Esophagus (tissue), 2 donors: ENCODE measurements around the gene SGSH. TPM values are rescaled to one million over a fixed set of nuclear protein-coding genes. Genes with fewer than 3 reads are reported as not detected.
A peak's percentile ranks its signal among the peaks of the same experiment; 100 is the strongest.
"Not testable (repeated sequence)": the region's sequence is repeated elsewhere in the genome, so short reads cannot be mapped to it uniquely, and the experiment has no call there.

Experiments
- H3K27ac ChIP-seq, 2 donors: one replicate each; pipeline ENCODE4 v1.5.1; 2013; ENCODE audit warnings: low read depth in 2 of 2, mild to moderate bottlenecking in 2 of 2, inconsistent platforms in 1 of 2, low read length in 1 of 2, moderate library complexity in 1 of 2
- H3K27me3 ChIP-seq, 2 donors: one replicate each; pipeline ENCODE4 v1.6.1; 2013; ENCODE audit warnings: low read length in 2 of 2, control low read depth in 1 of 2, mild to moderate bottlenecking in 1 of 2; ENCODE audit not compliant: insufficient read depth in 2 of 2, control insufficient read depth in 1 of 2
- H3K36me3 ChIP-seq, 2 donors: one replicate each; pipeline ENCODE4 v1.6.1; 2013; ENCODE audit warnings: low read length in 1 of 2; ENCODE audit not compliant: control insufficient read depth in 2 of 2, insufficient read depth in 2 of 2
- H3K4me1 ChIP-seq, 2 donors: one replicate each; pipeline ENCODE4 v1.6.1; 2013; ENCODE audit warnings: low read length in 1 of 2; ENCODE audit not compliant: control insufficient read depth in 2 of 2, insufficient read depth in 2 of 2
- H3K4me3 ChIP-seq, 2 donors: one replicate each; pipeline ENCODE4 v1.5.1; 2013; ENCODE audit warnings: low read length in 2 of 2, mild to moderate bottlenecking in 2 of 2, low read depth in 1 of 2, moderate library complexity in 1 of 2
- H3K9me3 ChIP-seq, 2 donors: one replicate each; pipeline ENCODE4 v1.6.1; 2013; ENCODE audit warnings: mild to moderate bottlenecking in 2 of 2, low read depth in 1 of 2, low read length in 1 of 2, moderate library complexity in 1 of 2; ENCODE audit not compliant: control insufficient read depth in 2 of 2, insufficient read depth in 1 of 2
- WGBS, 2 donors: extraction: QIAGEN DNeasy Blood & Tissue Kit; methylation state at CpG; one replicate each; pipeline ENCODE4 v1.1.7; 2013; 5-methylcytosine and 5-hydroxymethylcytosine counted together
- polyA plus RNA-seq, 2 donors: library from polyadenylated mRNA; stranded (reverse); fragments of 200-250 nt; gene quantifications; one replicate each; pipeline ENCODE4 v1.2.3, GENCODE V29; 2013
- donor health status: healthy with polysubstance abuse.
- donor health status: Bipolar disorder and iron deficiency.

The SGSH gene
- polyA plus RNA-seq, 2 donors, result 16.5 to 20.4 TPM

DNA sequence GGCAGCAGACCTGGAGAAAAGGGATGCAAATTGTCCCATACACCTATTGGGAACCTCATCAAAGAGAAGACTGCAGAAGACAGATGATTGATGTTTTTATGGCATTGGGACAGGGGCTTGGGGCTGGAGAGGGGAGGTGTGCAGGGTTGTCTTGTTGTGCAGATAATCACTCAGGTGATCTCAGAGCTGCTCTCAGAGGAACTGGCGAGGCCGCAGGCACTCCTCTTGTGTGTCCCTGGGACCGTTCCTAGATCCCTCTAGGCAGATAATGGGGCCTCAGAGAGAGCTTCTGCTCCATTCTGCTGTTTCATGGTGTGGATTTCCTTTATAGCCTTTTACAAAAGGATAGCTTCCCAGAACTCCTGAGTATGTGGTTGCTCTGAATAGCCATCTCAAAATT, 42.2 kb upstream of the SGSH start:
- Histone ChIP-seq H3K4me1 (peaks cover 4 to 15% of the 10 kb centered on the region in 2 donors), H3K27ac (peak overlapping the region; percentile 23 to 99), H3K27me3 (no peaks in the 10 kb centered on the region), H3K36me3 (no peaks in the 10 kb centered on the region), H3K9me3 (no peaks in the 10 kb centered on the region), H3K4me3 (no peak overlapping the region)
- 49 to 50% methylated on average over 3 of the region's 3 CpGs for WGBS, 2 donors

DNA sequence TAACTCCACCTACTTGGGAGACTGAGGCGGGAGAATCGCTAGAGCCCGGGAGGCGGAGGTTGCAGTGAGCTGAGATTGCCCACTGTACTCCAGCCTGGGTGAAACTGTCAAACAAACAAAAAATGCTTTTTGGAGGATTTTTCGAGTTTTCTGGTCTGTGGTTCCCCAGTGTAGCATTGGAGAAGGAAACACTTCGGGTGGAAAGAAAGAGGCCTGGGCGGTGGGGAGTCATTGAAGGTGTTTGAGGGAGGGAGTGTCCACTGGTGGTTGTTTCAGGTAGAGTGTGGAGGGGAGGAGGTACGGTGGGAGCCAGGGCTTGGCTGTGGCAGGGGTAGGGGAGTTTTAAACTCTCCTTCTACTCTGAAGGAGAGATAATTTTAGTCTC, 41.8 kb upstream of the SGSH start:
- peaks cover 4 to 15% of the 10 kb centered on the region in 2 donors for H3K4me1 ChIP-seq
- H3K9me3 ChIP-seq, result no peaks in the 10 kb centered on the region
- H3K27ac ChIP-seq, result peak overlapping the region; percentile 98 to 99
- H3K27me3 ChIP-seq, result no peaks in the 10 kb centered on the region
- WGBS, 2 donors, result 32 to 44% methylated on average over 8 of the region's 8 CpGs
- no peaks in the 10 kb centered on the region for H3K36me3 ChIP-seq
- H3K4me3 ChIP-seq, result peak overlapping the region; percentile 84 to 98

DNA sequence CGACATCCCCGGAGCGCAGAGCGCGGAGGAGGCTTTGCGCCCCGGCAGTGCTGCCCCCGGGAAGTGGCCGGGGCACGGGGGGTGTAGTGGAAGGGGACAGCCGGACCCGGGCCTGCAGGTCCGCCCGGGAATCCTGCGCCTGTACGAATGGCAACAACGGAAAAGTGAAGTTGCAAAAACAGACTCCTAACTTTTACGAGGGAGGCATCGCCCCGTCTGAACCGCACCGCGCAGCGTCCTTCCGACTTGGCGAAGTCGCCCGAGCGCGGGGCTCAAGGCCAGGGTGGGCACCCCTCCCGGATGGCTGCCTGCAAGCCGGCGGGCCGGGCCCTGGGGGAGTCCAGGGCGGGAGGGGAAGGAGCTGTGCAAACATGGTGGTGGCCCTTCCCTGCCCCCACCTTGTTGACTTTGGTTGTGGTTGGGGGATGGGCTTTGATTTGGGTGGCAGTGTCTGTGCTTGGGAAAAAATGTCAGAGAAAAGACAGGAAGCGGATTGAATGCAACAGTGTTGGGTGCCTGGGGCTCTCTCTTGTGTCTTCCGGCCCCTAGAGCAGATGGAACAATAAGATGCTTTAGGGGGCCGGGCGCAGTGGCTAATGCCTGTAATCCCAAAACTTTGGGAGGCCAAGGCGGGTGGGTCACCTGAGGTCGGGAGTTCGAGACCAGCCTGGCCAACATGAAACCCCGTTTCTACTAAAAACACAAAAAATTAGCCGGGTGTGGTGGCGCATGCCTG, 41.2 kb upstream of the SGSH start:
- 1 to 3% methylated on average over 35 to 45 of the region's 45 CpGs for WGBS, 2 donors
- peaks cover 4 to 15% of the 10 kb centered on the region in 2 donors for H3K4me1 ChIP-seq

DNA sequence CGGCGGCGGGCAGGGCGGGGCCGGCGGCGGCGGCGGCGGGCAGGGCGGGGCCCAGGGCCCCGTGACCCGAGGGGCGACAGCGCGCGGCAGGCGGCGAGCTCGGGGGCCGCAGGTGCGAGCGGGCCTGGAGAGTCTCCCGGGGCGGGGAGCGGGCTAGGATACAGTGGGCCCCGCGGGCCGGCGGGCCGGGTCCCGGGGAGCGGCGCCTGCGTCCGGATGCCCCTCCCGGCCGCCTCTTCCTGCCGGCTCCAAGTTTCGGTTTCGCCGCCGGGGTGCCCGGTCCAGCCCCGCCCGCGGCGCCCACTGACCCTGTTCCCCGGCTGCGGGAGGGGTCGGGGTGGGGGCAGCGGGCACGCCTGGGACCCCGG, 40.6 kb upstream of the SGSH start, which contains the start of gene RNF213:
TSS of gene RNF213 (plus strand) at position 62 of the 368 bp plus-strand sequence. CDS start 2,830 bp downstream, outside the sequence.
- Histone ChIP-seq H3K27me3 (no peaks in the 10 kb centered on the region), H3K4me1 (peaks cover 4 to 15% of the 10 kb centered on the region in 2 donors), H3K9me3 (no peaks in the 10 kb centered on the region), H3K4me3 (peak within 1 kb of the TSS; percentile 84 to 98), H3K36me3 (no peaks in the 10 kb centered on the region), H3K27ac (peak within 1 kb of the TSS; percentile 98 to 99)
- WGBS, 2 donors, result 1% methylated on average over 23 to 52 of the region's 54 CpGs

More for the DNA sequence above, 41.2 kb upstream of the SGSH start:
- peak overlapping the region; percentile 84 to 98 for H3K4me3 ChIP-seq
- no peaks in the 10 kb centered on the region for H3K27me3 ChIP-seq
- H3K9me3 ChIP-seq, result no peaks in the 10 kb centered on the region
- peak overlapping the region; percentile 98 to 99 for H3K27ac ChIP-seq
- no peaks in the 10 kb centered on the region for H3K36me3 ChIP-seq

DNA sequence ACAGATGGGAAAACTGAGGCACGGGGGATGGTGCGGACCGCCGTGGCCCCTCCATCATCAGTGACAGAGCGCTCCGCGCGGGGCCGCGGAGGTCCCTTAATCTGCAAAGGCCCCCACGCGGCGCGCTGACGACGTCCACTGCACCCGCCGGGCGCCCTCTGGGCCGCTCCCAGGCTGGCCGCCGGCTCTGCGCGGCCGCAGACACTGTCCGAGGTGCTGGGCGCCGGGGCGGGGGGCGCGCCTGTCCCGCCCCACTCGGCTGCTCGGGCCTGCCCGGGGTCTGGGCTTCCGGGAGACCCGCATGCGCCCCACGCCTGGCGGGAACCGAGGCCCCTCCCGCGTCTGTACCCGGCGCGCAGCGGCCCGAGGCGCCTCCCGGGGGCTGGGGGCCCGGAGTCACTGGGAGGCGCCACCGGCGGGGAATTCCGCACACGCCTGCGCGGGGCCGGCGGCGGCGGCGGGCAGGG, 40.0 kb upstream of the SGSH start:
- Histone ChIP-seq H3K27me3 (no peaks in the 10 kb centered on the region), H3K9me3 (no peaks in the 10 kb centered on the region), H3K4me3 (peak overlapping the region; percentile 57 to 64), H3K27ac (peak overlapping the region; percentile 85 to 89), H3K4me1 (peaks cover 4 to 15% of the 10 kb centered on the region in 2 donors), H3K36me3 (no peaks in the 10 kb centered on the region)
- WGBS, 2 donors, result 1% methylated on average over 42 to 63 of the region's 63 CpGs

DNA sequence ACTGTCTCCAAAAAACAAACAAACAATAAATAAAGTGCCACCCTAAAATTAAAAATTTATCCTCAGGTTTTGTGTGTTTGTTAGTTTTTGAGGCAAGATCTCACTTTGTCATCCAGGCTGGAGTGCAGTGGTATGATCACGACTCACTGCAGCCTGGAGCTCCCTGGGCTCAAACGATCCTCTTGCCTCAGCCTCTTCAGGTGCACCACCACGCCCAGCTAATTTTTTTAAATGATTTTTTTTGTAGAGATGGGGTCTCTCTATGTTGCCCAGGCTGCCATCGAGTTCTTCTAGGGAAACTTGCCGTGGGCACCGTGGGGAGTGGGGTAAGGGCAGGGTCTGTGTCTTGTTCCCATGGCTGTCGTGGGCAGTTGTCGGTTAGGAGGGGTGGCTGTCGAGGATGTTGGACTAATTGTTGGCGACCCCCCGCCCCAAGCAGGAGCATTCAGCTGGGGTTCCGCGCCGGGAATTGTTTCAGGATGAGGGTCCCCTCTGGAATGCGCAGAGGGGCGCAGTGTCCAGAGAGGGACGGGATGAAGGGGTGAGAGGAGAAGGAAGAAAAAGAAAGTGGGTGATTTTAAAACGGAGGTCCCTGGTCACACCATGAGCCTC, 39.4 kb upstream of the SGSH start:
- Histone ChIP-seq H3K9me3 (no peaks in the 10 kb centered on the region), H3K4me3 (peak overlapping the region; percentile 57 to 64), H3K27ac (peak overlapping the region; percentile 85 to 89), H3K4me1 (peaks cover 4 to 13% of the 10 kb centered on the region in 2 donors), H3K36me3 (no peaks in the 10 kb centered on the region), H3K27me3 (no peaks in the 10 kb centered on the region)
- 46 to 48% methylated on average over 18 of the region's 18 CpGs for WGBS, 2 donors

DNA sequence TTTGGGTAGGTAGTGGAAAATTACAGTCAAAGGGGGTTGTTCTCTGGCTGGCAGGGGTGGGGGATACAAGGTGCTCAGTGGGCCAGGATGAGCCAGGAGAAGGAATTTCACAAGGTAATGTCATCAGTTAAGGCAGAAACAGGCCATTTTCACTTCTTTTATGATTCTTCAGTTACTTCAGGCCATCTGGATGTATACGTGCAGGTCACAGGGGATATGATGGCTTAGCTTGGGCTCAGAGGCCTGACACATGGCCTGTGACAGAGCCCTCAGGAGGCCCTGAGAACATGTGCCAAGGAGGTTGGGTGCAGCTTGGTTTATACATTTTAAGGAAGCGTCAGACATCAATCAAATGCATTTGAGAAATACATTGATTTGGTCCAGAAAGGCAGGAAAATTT, 38.2 kb upstream of the SGSH start:
- WGBS, 2 donors, result 79 to 85% methylated on average over 2 of the region's 2 CpGs
- Histone ChIP-seq H3K4me1 (peaks cover 0 to 13% of the 10 kb centered on the region in 2 donors), H3K27ac (peak overlapping the region in 1 of 2 donors; percentile 1)
- H3K9me3 ChIP-seq, H3K36me3 ChIP-seq, H3K4me3 ChIP-seq, H3K27me3 ChIP-seq: not testable (repeated sequence)

DNA sequence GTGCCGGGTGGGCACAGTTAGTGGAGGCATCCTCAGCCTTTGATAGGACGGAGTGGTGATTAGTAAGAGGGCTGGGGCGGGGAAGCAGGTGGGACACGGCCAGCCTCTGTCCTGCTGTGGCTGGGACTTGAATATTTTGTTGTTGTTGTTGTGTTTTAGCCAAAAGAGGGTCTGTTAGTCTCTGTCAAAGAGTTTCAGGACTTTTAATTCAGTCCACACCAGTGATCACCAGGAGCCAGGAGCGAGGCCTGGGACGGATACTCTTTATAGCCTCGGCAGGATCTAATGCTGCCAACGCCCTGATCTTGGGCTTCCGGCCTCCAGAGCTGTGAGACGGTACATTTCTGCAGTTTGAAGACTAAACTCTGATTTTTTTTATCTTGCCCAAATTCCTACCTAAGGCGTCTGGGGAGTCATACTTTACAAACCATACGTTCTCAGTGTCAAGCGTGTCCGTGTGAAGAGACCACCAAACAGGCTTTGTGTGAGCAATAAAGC, 37.6 kb upstream of the SGSH start:
- Histone ChIP-seq H3K4me3 (no peak overlapping the region), H3K36me3 (no peaks in the 10 kb centered on the region), H3K9me3 (no peaks in the 10 kb centered on the region), H3K27me3 (no peaks in the 10 kb centered on the region), H3K27ac (peak overlapping the region in 1 of 2 donors; percentile 21), H3K4me1 (peaks cover 0 to 7% of the 10 kb centered on the region in 2 donors)
- WGBS, 2 donors, result 70% methylated on average over 14 of the region's 14 CpGs

DNA sequence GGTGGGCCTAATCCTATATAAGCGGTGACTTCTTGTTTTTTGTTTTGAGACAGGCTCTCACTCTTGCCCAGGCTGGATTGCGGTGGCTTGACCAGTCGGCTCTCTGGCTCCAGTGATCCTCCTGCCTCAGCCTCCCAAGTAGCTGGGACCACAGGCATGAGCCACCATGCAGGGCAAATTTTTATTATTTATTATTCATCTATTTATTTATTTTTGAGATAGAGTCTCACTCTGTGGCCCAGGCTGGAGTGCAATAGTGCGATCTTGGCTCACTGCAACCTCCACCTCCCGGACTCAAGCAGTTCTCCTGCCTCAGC, 35.9 kb upstream of the SGSH start:
- H3K36me3 ChIP-seq, result no peaks in the 10 kb centered on the region
- WGBS, 2 donors, result 97 to 98% methylated on average over 5 of the region's 5 CpGs
- H3K27ac ChIP-seq, result no peak overlapping the region
- H3K4me3 ChIP-seq, result no peak overlapping the region
- H3K9me3 ChIP-seq, result no peaks in the 10 kb centered on the region
- no peaks in the 10 kb centered on the region for H3K27me3 ChIP-seq
- H3K4me1 ChIP-seq, result peaks cover 0 to 5% of the 10 kb centered on the region in 2 donors
